WTC11 (cell line): ENCODE data around the gene PCGF3. TPM values are rescaled to one million over a fixed set of nuclear protein-coding genes. Genes with fewer than 3 reads are reported as not detected.

Experiments
- ATAC-seq: fragments of 200-7000 bp; cut with Tn5 transposase; 2 replicates; pipeline ENCODE4 v1.10.0; 2021; ENCODE audit warnings: mild to moderate bottlenecking, moderate library complexity
- CTCF ChIA-PET: fragments of 300-600 bp; sonication (Branson Sonifier 250); formaldehyde crosslinking; loops from one replicate; lab custom pipeline; 2021; ENCODE audit warnings: antibody characterized with exemption; lab: Charles Lee
- POLR2A ChIA-PET: fragments of 350-600 bp; sonication (Branson Sonifier 250); formaldehyde crosslinking; loops from one replicate; lab custom pipeline; 2021; ENCODE audit warnings: antibody characterized with exemption; lab: Charles Lee
- DNase-seq: peaks from one replicate; pipeline ENCODE4 v3.0.0; 2021; ENCODE audit warnings: low spot score
- H3K27ac Mint-ChIP-seq: 2 replicates; pipeline ENCODE4 v1.8.0; 2021; ENCODE audit warnings: mixed read lengths
- H3K27me3 Mint-ChIP-seq: 2 replicates; pipeline ENCODE4 v1.8.0; 2021; ENCODE audit warnings: low read depth, mild to moderate bottlenecking, moderate library complexity, mixed read lengths
- H3K36me3 Mint-ChIP-seq: 2 replicates; pipeline ENCODE4 v1.8.0; 2021; ENCODE audit warnings: mixed read lengths
- H3K4me1 Mint-ChIP-seq: 2 replicates; pipeline ENCODE4 v1.8.0; 2022; ENCODE audit warnings: mixed read lengths
- H3K4me3 Mint-ChIP-seq: 2 replicates; pipeline ENCODE4 v1.8.0; 2021; ENCODE audit warnings: mild to moderate bottlenecking, moderate library complexity, mixed read lengths
- H3K9me3 Mint-ChIP-seq: 2 replicates; pipeline ENCODE4 v1.8.0; 2021; ENCODE audit warnings: mixed read lengths
- CREM ChIP-seq: sonication (generic); formaldehyde crosslinking; IDR thresholded peaks from 2 replicates; pipeline ENCODE4 v1.8.1; 2022; ENCODE audit warnings: mild to moderate bottlenecking, missing genetic modification reagents, moderate library complexity
- CTCF ChIP-seq: fragments of 200-600 bp; IDR thresholded peaks from 2 replicates; pipeline ENCODE4 v1.8.0; 2022; ENCODE audit warnings: antibody characterized with exemption
- E2F4 ChIP-seq: sonication (generic); formaldehyde crosslinking; IDR thresholded peaks from 2 replicates; pipeline ENCODE4 v1.8.1; 2022; ENCODE audit warnings: low read depth, mild to moderate bottlenecking, moderate library complexity, missing genetic modification reagents, borderline replicate concordance
- ERG ChIP-seq: fragments of 250-450 bp; sonication (Bioruptor Pico); IDR thresholded peaks from 2 replicates; pipeline ENCODE4 v1.8.0; 2021; ENCODE audit warnings: mild to moderate bottlenecking
- ESRRA ChIP-seq: sonication (generic); formaldehyde crosslinking; IDR thresholded peaks from 2 replicates; pipeline ENCODE4 v1.8.1; 2022; ENCODE audit warnings: mild to moderate bottlenecking, missing genetic modification reagents, borderline replicate concordance
- FOXP1 ChIP-seq: sonication (generic); formaldehyde crosslinking; IDR thresholded peaks from 2 replicates; pipeline ENCODE4 v1.8.0; 2022; ENCODE audit warnings: missing genetic modification reagents, mild to moderate bottlenecking, moderate library complexity, borderline replicate concordance
- GTF2I ChIP-seq: fragments of 250-450 bp; sonication (Bioruptor Pico); conservative IDR thresholded peaks from 2 replicates; pipeline ENCODE4 v1.4.0; 2021; ENCODE audit warnings: mild to moderate bottlenecking
- IRF1 ChIP-seq: sonication (generic); formaldehyde crosslinking; IDR thresholded peaks from 2 replicates; pipeline ENCODE4 v1.8.0; 2023; ENCODE audit warnings: missing genetic modification reagents
- JAZF1 ChIP-seq: fragments of 250-450 bp; sonication (Bioruptor Pico); IDR thresholded peaks from 2 replicates; pipeline ENCODE4 v1.9.0; 2021; ENCODE audit warnings: moderate library complexity, mild to moderate bottlenecking, inconsistent platforms
- NFYB ChIP-seq: sonication (generic); formaldehyde crosslinking; conservative IDR thresholded peaks from 2 replicates; pipeline ENCODE4 v1.8.0; 2022; ENCODE audit warnings: low read depth, missing genetic modification reagents
- NR2C2 ChIP-seq: sonication (generic); formaldehyde crosslinking; IDR thresholded peaks from 2 replicates; pipeline ENCODE4 v1.8.0; 2022; ENCODE audit warnings: mild to moderate bottlenecking, missing genetic modification reagents
- RELA ChIP-seq: sonication (generic); formaldehyde crosslinking; IDR thresholded peaks from 2 replicates; pipeline ENCODE4 v1.8.1; 2022; ENCODE audit warnings: missing genetic modification reagents, mild to moderate bottlenecking, borderline replicate concordance
- SMAD4 ChIP-seq: sonication (generic); formaldehyde crosslinking; IDR thresholded peaks from 2 replicates; pipeline ENCODE4 v1.8.0; 2022; ENCODE audit warnings: mild to moderate bottlenecking, missing genetic modification reagents
- TP53 ChIP-seq: sonication (generic); formaldehyde crosslinking; IDR thresholded peaks from 2 replicates; pipeline ENCODE4 v1.8.1; 2023; ENCODE audit warnings: mild to moderate bottlenecking, missing genetic modification reagents
- USF1 ChIP-seq: sonication (generic); formaldehyde crosslinking; IDR thresholded peaks from 2 replicates; pipeline ENCODE4 v1.8.0; 2022; ENCODE audit warnings: mild to moderate bottlenecking, missing genetic modification reagents
- ZNF138 ChIP-seq: sonication (generic); formaldehyde crosslinking; conservative IDR thresholded peaks from 2 replicates; pipeline ENCODE4 v1.8.1; 2022; ENCODE audit warnings: mild to moderate bottlenecking, moderate library complexity, missing genetic modification reagents
- ZNF281 ChIP-seq: sonication (generic); formaldehyde crosslinking; IDR thresholded peaks from 2 replicates; pipeline ENCODE4 v1.8.0; 2023; ENCODE audit warnings: mild to moderate bottlenecking, missing genetic modification reagents
- ZNF317 ChIP-seq: sonication (generic); formaldehyde crosslinking; IDR thresholded peaks from 2 replicates; pipeline ENCODE4 v1.8.1; 2023; ENCODE audit warnings: low read depth, mild to moderate bottlenecking, moderate library complexity, missing genetic modification reagents, borderline replicate concordance
- ZNF425 ChIP-seq: fragments of 250-450 bp; sonication (Bioruptor Pico); conservative IDR thresholded peaks from 2 replicates; pipeline ENCODE4 v1.9.0; 2021; ENCODE audit warnings: mild to moderate bottlenecking
- ZNF671 ChIP-seq: fragments of 250-450 bp; sonication (Bioruptor Pico); IDR thresholded peaks from 2 replicates; pipeline ENCODE4 v1.8.0; 2021; ENCODE audit warnings: mild to moderate bottlenecking
- total RNA-seq: library from RNA; stranded (reverse); gene quantifications from 3 replicates; pipeline ENCODE4 v1.2.3, GENCODE V29; 2021

PCGF3 gene
- total RNA-seq, 1 experiment from 2014 or later: 65.7 TPM

GRCh38 chr4:679629-680028 is 26.0 kb upstream of the PCGF3 start:
- Mint-ChIP-seq H3K9me3 (no peaks in the 10 kb centered on the region), H3K4me3 (no peak overlapping the region), H3K4me1 (0 out of 2 replicates have a peak, but pooled peaks cover 6% of the 10 kb centered on the region), H3K36me3 (no peaks in the 10 kb centered on the region), H3K27me3 (no peaks in the 10 kb centered on the region), H3K27ac (no peak overlapping the region)
- TF ChIP-seq ZNF425 (CRISPR knock-in tag) (no peak), JAZF1 (CRISPR knock-in tag) (no peak), USF1 (CRISPR knock-in tag) (no peak), ERG (no peak), RELA (CRISPR knock-in tag) (no peak), ESRRA (CRISPR knock-in tag) (no peak), CTCF (no peak), NFYB (CRISPR knock-in tag) (no peak), CREM (CRISPR knock-in tag) (no peak), SMAD4 (CRISPR knock-in tag) (no peak), GTF2I (CRISPR knock-in tag) (no peak), ZNF671 (CRISPR knock-in tag) (no peak), ZNF138 (CRISPR knock-in tag) (no peak), ZNF317 (CRISPR knock-in tag) (no peak), TP53 (CRISPR knock-in tag) (no peak), NR2C2 (CRISPR knock-in tag) (no peak), IRF1 (no peak), ZNF281 (CRISPR knock-in tag) (no peak), E2F4 (CRISPR knock-in tag) (no peak), FOXP1 (CRISPR knock-in tag) (no peak)
- POLR2A ChIA-PET: no interaction called here
- CTCF ChIA-PET: interaction anchor here (1.0 to 2.0 kb wide), 3 partner anchors 8 to 87 kb away, joined by 3 to 5 read pairs (median 3); no protein-coding TSS in a partner anchor
- ATAC-seq (no peak), DNase-seq (no peak)
